ENCODE results near the gene MRPL41.
"Not testable (repeated sequence)": the region's sequence is repeated elsewhere in the genome, so short reads cannot be mapped to it uniquely, and the experiment has no call there.

The MRPL41 gene

GRCh38 chr9:137521405-137521985 lies 30.2 kb upstream of the MRPL41 start:
- no peak for DNase-seq (ENCODE audit: low read depth)

- no peak for DNase-seq (ENCODE audit: low read depth)
Measured at GRCh38 chr9:137522746-137523455, 28.8 kb upstream of the MRPL41 start.

GRCh38 chr9:137524161-137524980 lies 27.3 kb upstream of the MRPL41 start:
- no peak for DNase-seq (ENCODE audit: low read depth)

- no peak for DNase-seq (ENCODE audit: low read depth)
Measured at GRCh38 chr9:137524981-137525317, 26.7 kb upstream of the MRPL41 start.

- DNase-seq (ENCODE audit: low read depth): no peak
Measured at GRCh38 chr9:137530331-137530730, 21.3 kb upstream of the MRPL41 start.

DNA sequence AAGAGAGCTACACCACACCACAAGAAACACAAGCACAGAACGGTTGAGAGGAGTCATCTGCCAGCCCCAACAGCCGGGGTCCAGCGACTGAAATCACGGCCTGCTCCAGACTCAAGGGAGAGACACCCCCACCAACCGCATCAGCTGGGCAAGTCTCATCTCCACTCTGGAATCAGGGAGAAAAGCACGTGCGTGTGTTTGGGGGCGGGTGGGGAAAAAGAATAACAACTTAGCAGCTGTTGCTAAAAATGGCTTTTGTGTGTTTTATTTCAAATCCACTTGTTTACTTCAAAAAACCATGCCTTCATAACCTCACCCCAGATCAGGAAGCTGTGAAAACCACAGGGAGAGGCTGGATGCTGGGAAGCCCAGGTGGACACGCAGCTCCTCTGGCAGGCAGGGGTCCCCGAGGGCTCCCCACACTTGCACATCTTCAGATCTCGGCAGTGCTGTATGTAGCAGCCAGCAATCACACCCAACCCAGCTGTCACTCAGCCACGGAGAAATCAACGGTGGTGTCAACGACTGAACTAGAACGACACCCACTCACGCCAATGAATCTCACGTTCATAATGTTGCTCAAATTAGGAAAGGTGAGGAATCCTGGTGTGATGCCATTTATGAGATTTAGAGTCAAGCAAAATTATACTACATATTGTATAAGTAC lies 20.4 kb upstream of the MRPL41 start:
- DNase-seq (ENCODE audit: low read depth): no peak

- DNase-seq (ENCODE audit: low read depth): not testable (repeated sequence)
Measured at GRCh38 chr9:137532891-137533468, 18.7 kb upstream of the MRPL41 start.

DNA sequence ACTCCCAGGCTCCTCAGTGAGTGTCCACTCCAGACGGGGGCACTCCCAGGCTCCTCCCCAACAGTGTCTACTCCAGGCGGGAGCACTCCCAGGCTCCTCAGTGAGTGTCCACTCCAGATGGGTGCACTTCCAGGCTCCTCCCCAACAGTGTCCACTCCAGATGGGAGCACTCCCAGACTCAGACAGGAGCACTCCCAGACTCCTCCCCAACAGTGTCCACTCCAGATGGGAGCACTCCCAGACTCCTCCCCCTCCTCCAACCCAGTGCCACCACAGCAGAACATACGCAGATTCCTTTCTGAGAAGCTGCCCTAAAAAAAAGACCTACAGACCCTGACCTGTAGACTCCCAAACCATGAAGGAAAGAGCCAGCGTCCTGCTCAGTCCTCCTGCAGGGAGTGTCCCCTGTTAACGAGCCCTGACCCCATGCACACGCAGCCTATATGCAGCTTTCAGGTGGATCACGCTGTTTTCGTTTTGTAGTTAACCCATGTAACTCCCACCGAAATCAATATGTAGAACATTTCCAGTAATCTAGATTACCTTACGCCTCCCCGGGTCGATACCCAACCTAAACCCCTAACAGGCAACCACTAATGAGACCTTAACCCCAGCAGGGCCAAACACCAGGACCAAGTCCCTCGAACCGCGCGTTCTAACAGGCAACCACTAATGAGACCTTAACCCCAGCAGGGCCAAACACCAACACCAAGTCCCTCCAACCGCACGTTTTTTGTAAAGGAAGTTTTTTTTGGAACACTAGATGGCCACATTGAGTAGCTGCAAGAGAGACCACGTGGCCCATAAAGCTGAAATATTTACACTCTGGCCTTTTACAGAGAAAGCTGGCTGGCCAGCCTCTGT lies 17.2 kb upstream of the MRPL41 start:
- peak; percentile 51 for DNase-seq (ENCODE audit: low read depth)

DNA sequence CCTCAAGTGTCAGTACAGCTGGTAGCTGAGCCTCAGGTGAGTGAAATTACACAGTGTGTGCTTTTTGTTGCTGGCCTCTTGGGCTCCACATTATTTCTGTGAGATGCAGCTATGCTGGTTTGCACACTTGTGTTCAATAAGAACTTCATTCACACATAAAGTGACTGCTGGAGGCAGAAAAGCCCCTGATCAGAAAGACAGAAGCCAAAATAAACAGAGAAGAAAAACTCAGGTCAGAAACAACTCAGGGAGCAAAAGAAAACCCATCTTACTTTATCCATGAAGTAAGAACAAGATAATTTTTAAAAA lies 16.6 kb upstream of the MRPL41 start:
- no peak for DNase-seq (ENCODE audit: low read depth)

GRCh38 chr9:137536594-137537131 lies 15.0 kb upstream of the MRPL41 start:
- DNase-seq (ENCODE audit: low read depth): not testable (repeated sequence)

DNA sequence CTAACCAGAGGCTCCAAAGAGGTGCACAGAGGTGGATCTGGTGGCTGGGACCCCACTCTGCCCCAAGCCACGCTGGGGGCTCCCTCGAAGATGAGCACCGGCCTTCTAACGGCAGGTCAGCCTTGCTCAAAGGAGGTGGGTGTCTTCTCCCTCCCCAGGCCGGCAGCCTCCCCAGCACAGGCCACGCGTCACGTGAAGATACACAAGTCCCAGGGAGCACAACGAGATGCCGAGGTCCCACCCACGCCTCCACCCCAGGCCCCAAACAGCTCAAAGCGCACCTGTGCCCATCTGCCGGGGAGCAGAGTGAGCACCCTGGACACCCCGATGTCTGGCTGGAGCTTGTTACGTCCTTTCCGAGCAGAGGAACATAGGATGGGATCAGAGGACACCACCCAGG lies 13.6 kb upstream of the MRPL41 start:
- no peak for DNase-seq (ENCODE audit: low read depth)

DNA sequence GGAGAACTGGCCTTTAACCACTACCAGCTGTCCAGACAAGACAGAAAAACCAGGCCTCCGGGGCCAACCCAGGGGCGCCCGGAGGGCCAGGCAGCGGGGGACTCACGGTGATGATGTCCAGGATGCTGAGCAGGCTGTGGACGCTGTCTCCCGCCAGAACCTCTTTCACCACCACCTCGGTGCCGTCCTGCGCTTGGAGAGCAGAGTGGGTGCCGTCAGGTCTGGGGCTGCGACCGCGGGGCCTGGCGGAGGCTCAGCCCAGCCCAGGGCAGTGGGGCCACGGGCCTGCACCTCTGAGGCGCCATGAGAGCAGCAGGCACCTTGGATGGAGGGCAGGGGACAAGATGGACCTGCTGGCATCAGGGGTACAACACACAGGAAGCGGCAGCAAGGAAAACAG lies 11.1 kb upstream of the MRPL41 start:
- no peak for DNase-seq (ENCODE audit: low read depth)

DNA sequence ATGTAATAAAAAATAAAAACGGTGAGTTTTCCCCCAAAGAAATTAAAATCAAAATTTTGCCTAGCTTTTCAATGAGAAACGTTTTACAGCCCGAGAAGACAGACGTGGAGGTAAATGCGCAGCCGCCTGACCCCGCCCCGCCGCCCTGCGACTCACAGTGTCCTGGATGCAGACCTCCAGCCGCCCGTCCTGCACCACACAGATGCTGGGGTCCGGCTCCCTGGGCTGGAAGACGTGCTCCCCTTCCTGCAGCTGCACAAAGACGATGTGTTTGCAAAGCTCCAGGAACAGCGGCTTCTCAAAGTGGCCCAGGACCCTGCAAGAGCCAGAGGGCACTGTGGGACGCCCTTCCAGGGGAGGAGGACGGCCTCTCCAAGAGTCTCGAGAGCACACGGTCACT lies 9.2 kb upstream of the MRPL41 start:
- DNase-seq (ENCODE audit: low read depth): no peak

- no peak for DNase-seq (ENCODE audit: low read depth)
Measured at GRCh38 chr9:137543237-137543963, 8.3 kb upstream of the MRPL41 start.

GRCh38 chr9:137544176-137544760 lies 7.4 kb upstream of the MRPL41 start:
- DNase-seq (ENCODE audit: low read depth): no peak

GRCh38 chr9:137545123-137545522 lies 6.6 kb upstream of the MRPL41 start:
- no peak for DNase-seq (ENCODE audit: low read depth)

DNA sequence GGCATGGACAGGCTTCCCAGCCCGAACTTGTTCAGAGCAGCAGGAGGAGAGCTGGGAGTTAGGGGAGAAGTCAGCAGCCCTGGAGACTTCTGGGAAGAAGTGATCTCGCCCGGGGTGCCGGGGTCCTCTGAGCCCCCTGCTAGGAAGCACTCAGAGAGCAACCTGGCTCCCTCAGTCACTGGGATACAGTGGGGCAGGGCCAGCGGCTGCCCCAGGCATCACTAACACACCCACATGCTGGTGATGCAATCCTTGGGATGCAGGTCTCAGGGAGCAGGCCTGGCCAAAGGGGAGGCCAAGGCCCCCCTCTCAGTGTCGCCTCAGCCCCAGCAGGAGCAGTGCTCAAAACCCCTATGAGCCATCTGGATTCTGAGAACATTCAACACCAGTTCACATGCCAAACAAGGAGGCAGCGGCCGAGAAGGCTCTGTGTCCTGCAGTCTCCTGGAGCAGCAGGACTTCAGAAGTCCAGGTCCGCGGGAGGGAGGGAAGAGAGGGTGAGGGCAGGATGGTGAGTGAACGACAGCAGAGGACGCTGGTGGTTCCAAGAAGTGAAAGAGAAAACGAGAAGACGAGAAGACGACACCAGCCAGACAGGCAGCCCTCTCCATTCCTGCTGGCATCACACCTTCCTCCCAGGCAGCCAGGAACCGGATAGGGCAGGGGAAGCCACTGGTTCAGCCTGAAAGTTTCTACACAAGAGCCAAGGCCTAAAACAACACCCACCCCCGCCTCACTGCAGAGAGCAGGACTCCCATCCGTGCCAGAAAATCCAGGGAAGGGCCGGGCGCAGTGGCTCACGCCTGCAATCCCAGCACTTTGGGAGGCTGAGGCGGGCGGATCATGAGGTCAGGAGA lies 3.8 kb upstream of the MRPL41 start:
- no peak for DNase-seq (ENCODE audit: low read depth)

DNA sequence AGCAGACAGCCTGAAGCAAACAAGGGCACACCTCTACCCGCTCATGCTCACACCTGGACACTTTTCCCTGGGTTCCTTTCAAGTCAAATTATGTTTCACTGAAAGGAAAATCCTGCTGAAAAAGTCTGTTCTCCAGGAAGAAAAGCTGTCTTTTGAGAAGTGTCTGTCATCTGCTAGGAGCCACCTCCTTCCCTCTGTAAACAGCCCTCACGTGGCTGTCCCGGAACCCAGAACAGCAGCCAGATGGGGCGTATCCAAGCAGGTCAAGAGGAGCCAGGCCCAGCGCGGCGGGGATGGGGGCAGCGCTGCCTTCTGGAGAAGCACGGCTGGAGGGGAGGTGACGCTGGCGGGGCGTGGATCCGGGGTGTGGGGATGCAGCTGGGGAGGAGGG lies 1.5 kb upstream of the MRPL41 start, which contains the start of gene PNPLA7:
Gene PNPLA7, minus strand, starts transcription at position 172 of the 391 bp plus-strand sequence. CDS start 205 bp downstream, outside the sequence.
- peak; percentile 38 for DNase-seq (ENCODE audit: low read depth)

GRCh38 chr9:137550958-137551263 lies 768 bp upstream of the MRPL41 start:
- not testable (repeated sequence) for DNase-seq (ENCODE audit: low read depth)
